HL-60 (cell line): Measurements from ENCODE around the gene YJEFN3.

Source experiments
- DNase-seq, 2 experiments: peaks; one replicate each; pipeline ENCODE4 v3.0.0-alpha.2; 2010 to 2020; ENCODE audit warnings: low read depth in 1 of 2, low spot score in 1 of 2
- H3K27ac ChIP-seq: fragments of 250-450 bp; sonication (Bioruptor Pico); replicated peaks from 2 replicates; pipeline ENCODE4 v1.5.1; 2020; ENCODE audit warnings: mild to moderate bottlenecking, moderate library complexity
- H3K27me3 ChIP-seq: fragments of 250-450 bp; sonication (Bioruptor Pico); 2 replicates; pipeline ENCODE4 v1.5.1; 2021; ENCODE audit warnings: mild to moderate bottlenecking, moderate library complexity; ENCODE audit not compliant: insufficient read depth, poor library complexity, severe bottlenecking
- H3K4me3 ChIP-seq: replicated peaks from 2 replicates; pipeline ENCODE4 v1.5.1; 2011; ENCODE audit warnings: mild to moderate bottlenecking, control low read depth, low read length; ENCODE audit not compliant: insufficient read depth
- CTCF ChIP-seq: IDR thresholded peaks from one replicate; pipeline ENCODE4 v1.5.1; 2011; ENCODE audit warnings: low read length, control low read depth, inconsistent platforms; ENCODE audit not compliant: insufficient read depth
- GABPA ChIP-seq: IDR thresholded peaks from 2 replicates; pipeline ENCODE4 v1.6.1; 2012; ENCODE audit warnings: low read depth
- POLR2AphosphoS5 ChIP-seq: IDR thresholded peaks from 2 replicates; pipeline ENCODE4 v1.6.1; 2012; ENCODE audit warnings: low read depth
- REST ChIP-seq: IDR thresholded peaks from 2 replicates; pipeline ENCODE4 v1.6.1; 2012; ENCODE audit warnings: low read depth; ENCODE audit not compliant: insufficient replicate concordance
- SPI1 ChIP-seq: IDR thresholded peaks from 2 replicates; pipeline ENCODE4 v1.6.1; 2012; ENCODE audit warnings: low read depth, mild to moderate bottlenecking, borderline replicate concordance

YJEFN3 gene

GRCh38 chr19:19517235-19517619 is 11.5 kb upstream of the YJEFN3 start:
- DNase-seq = no peak
- Histone ChIP-seq H3K27ac (peak overlapping the region; percentile 87), H3K4me3 (peak overlapping the region; percentile 96)

GRCh38 chr19:19520989-19521388 is 7.7 kb upstream of the YJEFN3 start:
- DNase-seq = no peak
- H3K4me3 ChIP-seq = no peak overlapping the region
- H3K27me3 ChIP-seq = no peaks in the 10 kb centered on the region
- H3K27ac ChIP-seq = no peak overlapping the region
- TF ChIP-seq GABPA = no peak
- peak; percentile 48; the same call in 1 of the 2 replicates for TF ChIP-seq SPI1
- TF ChIP-seq REST = no peak
- no peak for TF ChIP-seq POLR2AphosphoS5

More at GRCh38 chr19:19517235-19517619, 11.5 kb upstream of the YJEFN3 start:
- no peaks in the 10 kb centered on the region for H3K27me3 ChIP-seq
- no peak for TF ChIP-seq POLR2AphosphoS5
- TF ChIP-seq GABPA = no peak
- no peak for TF ChIP-seq REST
- no peak for TF ChIP-seq CTCF
- no peak for TF ChIP-seq SPI1

GRCh38 chr19:19523177-19523576 is 5.5 kb upstream of the YJEFN3 start:
- Histone ChIP-seq H3K27ac (no peak overlapping the region; the same call in 1 of the 2 replicates), H3K27me3 (no peaks in the 10 kb centered on the region), H3K4me3 (no peak overlapping the region)
- no peak for DNase-seq
- TF ChIP-seq GABPA (no peak), REST (no peak), SPI1 (no peak), POLR2AphosphoS5 (no peak), CTCF (no peak)
